Measurements from ENCODE around the gene MGST1.
A peak's percentile ranks its signal among the peaks of the same experiment; 100 is the strongest.

The MGST1 gene, protein sequence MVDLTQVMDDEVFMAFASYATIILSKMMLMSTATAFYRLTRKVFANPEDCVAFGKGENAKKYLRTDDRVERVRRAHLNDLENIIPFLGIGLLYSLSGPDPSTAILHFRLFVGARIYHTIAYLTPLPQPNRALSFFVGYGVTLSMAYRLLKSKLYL

DNA sequence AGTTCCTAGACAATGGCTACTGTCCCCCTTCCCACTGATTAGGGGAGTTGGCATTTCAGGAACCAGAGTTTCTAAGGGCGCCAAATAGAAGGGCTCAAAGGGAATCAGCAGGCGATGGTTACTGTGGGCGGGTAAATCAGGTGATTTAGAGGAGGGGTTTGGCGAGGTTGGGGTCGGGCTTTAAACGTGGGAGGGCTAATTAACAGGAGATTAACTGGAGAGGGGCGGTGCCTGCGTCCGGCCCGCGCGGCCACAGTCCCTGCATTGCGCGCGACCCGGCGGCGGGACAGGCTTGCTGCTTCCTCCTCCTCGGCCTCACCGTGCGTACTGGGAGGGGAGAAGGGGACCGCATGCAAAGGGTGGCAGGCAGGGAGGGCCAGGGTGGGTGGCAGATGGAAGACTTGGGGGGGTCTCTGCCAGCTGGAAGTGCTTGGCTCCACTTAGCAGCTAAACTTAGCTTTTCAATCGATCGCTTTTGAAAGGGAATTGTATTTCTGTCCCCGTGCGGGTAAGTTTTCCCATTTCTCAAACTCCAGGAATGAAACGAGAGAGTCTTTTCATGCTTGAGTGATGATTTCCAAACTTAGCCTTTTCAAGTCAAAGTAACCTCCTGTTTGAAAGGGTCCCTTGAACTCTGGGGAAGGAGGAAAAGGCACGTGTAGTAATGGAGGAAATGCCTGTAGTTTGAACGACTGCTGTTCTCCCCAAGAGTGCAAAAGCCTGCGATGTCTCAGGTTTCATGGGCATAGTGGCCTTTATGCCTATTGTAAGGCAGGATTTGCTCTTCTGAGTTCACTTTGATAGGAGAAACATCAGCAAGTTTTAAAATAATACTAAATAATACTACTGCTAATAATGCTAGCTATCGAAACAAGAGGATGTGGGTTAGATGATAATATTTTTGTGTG lies at the start of gene MGST1:
MGST1 (plus strand) TSS at position 255 of the 908 bp plus-strand sequence. CDS start 6,608 bp downstream, outside the sequence.
- H3K4me3 ChIP-seq (replicated peaks; ENCODE audit: low read depth, low read length): peak within 1 kb of the TSS; percentile 69
- DNase-seq (ENCODE audit: low read depth): peak; percentile 77
- TF ChIP-seq, protein P1, sequence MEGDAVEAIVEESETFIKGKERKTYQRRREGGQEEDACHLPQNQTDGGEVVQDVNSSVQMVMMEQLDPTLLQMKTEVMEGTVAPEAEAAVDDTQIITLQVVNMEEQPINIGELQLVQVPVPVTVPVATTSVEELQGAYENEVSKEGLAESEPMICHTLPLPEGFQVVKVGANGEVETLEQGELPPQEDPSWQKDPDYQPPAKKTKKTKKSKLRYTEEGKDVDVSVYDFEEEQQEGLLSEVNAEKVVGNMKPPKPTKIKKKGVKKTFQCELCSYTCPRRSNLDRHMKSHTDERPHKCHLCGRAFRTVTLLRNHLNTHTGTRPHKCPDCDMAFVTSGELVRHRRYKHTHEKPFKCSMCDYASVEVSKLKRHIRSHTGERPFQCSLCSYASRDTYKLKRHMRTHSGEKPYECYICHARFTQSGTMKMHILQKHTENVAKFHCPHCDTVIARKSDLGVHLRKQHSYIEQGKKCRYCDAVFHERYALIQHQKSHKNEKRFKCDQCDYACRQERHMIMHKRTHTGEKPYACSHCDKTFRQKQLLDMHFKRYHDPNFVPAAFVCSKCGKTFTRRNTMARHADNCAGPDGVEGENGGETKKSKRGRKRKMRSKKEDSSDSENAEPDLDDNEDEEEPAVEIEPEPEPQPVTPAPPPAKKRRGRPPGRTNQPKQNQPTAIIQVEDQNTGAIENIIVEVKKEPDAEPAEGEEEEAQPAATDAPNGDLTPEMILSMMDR (IDR thresholded peaks at IDR 0.05; ENCODE audit: low read length, missing control alignments): no peak

DNA sequence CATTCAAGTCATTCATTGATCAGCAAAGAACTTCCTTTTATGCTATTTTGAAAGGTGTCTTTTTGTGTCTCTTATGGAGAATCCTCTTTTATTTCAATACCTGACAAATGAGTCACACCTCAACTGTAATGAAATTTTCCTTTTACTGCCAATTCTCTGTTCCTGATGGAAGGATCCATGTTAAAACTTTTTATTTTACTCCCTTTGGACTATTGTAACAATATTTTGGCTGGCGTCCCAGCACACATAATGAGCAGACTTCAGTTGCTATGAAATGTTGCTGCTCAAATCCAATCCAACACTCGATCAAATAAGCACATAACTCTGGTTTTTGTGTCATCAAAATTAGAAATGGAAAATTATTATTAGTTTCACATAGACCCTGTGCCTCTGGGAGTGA lies 48.0 kb upstream of the MGST1 start:
- DNase-seq (ENCODE audit: low read depth): peak; percentile 38
- no peak overlapping the region for H3K4me3 ChIP-seq (replicated peaks; ENCODE audit: low read depth, low read length)
- TF ChIP-seq, protein P1 (IDR thresholded peaks at IDR 0.05; ENCODE audit: low read length, missing control alignments): no peak

DNA sequence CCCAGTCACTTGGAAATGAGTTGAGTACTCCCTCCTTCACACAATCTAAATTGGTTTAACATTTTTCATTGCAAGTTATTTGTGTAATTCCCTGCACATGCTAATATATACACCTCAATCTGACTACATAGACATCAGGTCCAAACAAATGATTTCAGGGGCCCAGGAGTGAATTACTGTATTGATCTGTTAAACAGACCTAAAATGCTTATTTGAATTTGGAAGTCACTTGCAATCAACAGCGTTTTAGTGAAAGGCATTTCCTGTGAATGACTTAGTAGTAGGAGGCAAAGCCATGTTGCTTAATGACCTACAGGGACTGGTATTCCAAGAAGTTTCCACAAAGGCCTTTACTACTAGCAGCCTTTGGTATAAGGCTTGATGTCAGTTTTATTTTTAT lies 47.3 kb upstream of the MGST1 start:
- TF ChIP-seq, protein P1 (IDR thresholded peaks at IDR 0.05; ENCODE audit: low read length, missing control alignments): no peak
- no peak overlapping the region for H3K4me3 ChIP-seq (replicated peaks; ENCODE audit: low read depth, low read length)
- peak; percentile 67 for DNase-seq (ENCODE audit: low read depth)

DNA sequence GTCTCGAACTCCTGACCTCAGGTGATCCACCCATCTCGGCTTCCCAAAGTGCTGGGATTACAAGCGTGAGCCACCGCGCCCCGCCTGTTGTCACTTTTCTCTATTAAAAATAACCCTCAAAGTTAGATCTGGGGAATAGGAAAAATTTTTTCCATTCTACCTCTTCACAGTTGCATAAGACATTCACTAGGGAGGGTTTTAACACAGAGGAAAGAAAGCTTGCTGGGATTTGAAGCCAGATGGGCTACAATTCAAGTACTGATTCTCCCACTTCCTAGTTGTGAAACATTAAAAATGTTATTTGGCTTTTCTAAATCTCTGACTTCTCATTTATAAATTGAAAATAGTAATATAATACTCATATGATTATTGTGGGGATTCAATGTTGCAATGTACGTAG lies 46.7 kb upstream of the MGST1 start:
- DNase-seq (ENCODE audit: low read depth): peak; percentile 61
- H3K4me3 ChIP-seq (replicated peaks; ENCODE audit: low read depth, low read length): no peak overlapping the region
- TF ChIP-seq, protein P1 (IDR thresholded peaks at IDR 0.05; ENCODE audit: low read length, missing control alignments): no peak

DNA sequence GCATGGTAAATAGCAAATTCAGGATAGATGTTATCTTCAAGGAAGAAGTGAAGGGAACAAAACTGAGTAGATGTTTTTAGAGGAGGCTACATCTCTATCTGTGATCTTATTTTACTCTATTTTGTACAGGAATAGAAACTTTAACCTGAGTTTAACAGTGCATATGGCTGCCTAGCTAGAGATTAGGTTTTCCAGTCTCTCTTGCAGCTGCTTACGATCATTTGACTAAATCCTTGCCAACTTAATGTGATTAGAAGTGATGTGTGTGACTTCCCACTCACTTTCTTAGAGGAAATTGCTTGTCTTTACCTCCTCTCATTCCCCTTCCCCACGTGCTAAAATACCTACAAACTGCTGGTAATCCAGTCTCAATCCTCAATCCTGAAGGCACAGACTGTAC lies 43.5 kb upstream of the MGST1 start:
- H3K4me3 ChIP-seq (replicated peaks; ENCODE audit: low read depth, low read length): no peak overlapping the region
- TF ChIP-seq, protein P1 (IDR thresholded peaks at IDR 0.05; ENCODE audit: low read length, missing control alignments): no peak
- DNase-seq (ENCODE audit: low read depth): no peak

DNA sequence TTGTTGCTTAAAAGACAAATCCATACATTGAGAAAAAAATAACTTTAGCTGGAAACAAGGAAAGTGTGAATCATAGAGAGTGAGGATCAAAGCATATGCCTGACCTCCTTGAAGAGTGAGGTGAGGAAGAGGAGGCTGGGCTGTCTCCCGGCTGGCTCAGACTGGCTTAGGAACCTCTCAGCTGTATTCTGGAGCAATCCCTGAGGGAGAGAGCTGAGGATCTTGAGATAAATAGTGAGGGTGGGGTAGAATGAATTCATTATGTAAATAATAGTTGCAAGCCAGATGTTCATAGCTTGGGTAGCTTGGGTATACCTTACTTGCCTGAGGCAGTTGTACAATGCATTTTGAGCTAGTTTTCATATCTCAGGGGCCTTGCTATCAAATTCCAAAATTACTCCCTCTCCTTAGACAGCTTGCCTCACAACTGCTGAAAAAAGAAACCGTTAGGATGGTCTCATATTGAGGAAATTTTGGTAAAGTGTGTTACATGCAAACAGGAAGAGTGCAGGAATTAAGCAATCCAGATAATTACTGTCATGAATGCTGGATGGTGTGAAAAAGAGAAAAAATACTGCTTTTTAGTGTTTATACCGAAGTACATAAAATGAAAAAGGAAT lies 39.5 kb upstream of the MGST1 start:
- DNase-seq (ENCODE audit: low read depth): no peak
- TF ChIP-seq, protein P1 (IDR thresholded peaks at IDR 0.05; ENCODE audit: low read length, missing control alignments): no peak
- H3K4me3 ChIP-seq (replicated peaks; ENCODE audit: low read depth, low read length): no peak overlapping the region
